Frontal cortex (tissue), 4 donors: ENCODE data around the gene CDH4. TPM values are rescaled to one million over a fixed set of nuclear protein-coding genes. Genes with fewer than 3 reads are reported as not detected.
"Not testable (repeated sequence)": the region's sequence is repeated elsewhere in the genome, so short reads cannot be mapped to it uniquely, and the experiment has no call there.

Experiments
- DNase-seq, 2 donors: peaks; one replicate each; pipeline ENCODE4 v3.0.0; 2012; ENCODE audit warnings: low spot score in 2 of 2
- FAIRE-seq: peaks from 2 replicates; lab custom pipeline; 2012; peaks lifted over from hg19 to GRCh38; lab: Jason Lieb, UNC
- total RNA-seq: library from RNA; depleted of rRNA; stranded (reverse); fragments of >200 nt; gene quantifications from one replicate; pipeline ENCODE4 v1.2.3, GENCODE V29; 2014
- donor health status: control.
- donor health status: control.
- donor health status: control.

CDH4 gene
- total RNA-seq, 1 donor from 2014 or later = 22.8 TPM

DNA sequence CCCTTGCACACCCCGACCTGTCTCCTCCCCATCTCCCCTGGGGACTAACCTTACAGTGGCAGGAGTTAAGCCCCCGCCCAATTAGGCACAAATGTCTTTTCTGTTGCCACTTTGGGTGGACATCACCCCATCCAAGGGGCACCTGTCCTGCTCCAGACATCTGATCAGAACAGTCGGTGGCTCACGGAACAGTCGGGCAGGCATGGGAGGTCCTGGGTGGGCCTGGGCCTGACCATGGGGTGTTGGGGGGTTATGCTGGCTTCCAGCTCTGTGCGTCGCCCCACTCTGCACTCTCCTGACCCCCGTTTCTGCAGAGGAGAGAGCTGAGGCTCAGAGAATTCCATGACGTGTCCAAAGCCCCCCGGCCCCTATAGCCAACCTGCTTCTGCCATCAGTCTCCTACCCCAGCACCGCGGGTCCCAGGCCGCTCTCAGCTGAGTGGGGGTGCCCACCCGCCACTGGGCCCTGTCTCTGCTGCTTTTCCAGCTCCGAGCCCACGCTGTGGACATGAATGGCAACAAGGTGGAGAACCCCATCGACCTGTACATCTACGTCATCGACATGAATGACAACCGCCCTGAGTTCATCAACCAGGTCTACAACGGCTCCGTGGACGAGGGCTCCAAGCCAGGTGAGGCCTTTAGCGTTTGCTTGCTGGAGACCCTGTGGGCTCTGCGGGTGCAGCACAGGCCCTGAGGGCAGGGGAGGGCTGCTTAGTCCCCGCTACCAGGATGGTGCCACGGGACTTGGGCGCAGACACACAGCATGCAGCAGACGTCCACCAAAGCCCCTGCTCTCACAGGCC is 600.4 kb downstream of the CDH4 start:
- FAIRE-seq (no peak), DNase-seq (no peak)

DNA sequence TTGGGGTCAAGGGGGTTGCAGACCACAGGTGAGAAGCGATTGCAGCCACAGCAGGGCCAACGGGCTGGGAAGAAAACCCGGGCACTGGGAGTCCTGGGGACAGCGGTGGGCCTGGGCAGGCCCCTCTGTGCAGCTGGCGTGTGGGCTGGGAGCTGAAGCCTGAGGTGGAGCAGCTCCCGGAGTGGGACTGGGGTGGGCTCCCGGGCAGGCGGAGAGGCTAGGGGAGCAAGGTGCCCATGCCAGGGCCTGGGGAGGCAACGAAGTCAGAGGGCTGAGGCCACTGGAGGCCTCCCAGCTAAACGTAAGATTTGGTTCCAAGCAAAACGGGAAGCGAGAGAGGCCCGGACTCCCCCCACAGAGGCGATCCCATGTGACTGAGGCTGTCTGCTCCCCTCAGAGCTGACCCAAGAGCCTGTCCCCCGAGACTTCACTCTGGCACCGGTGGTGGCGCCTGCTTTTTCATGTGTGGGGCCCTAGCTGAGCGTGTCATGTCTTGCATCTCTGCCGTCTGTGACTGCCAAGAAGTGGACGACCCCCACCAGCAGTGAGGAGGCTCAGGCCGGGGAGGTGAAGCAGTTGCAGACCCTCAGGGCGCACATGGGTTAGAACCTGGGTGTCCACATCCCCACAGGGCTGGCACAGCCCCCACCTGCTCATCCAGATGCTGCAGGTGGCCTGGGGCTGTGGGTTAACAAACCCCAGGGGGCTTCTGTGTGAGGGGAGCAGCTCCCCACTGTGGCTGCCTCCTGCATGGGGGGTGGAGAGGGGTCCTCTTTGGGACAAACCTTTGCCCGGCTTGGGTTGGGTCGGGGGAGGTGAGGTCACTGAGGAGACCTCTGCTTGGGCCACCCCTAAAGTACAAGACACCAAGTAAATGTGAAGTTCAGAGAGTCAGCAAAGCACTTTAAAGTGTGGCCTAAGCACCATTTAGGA is 601.3 kb downstream of the CDH4 start:
- no peak for DNase-seq

GRCh38 chr20:61854538-61854937 is 602.5 kb downstream of the CDH4 start:
- FAIRE-seq, DNase-seq: not testable (repeated sequence)

More for the DNA sequence above, 601.3 kb downstream of the CDH4 start:
- no peak for FAIRE-seq

GRCh38 chr20:61855286-61855685 is 603.2 kb downstream of the CDH4 start:
- FAIRE-seq (no peak), DNase-seq (no peak)

DNA sequence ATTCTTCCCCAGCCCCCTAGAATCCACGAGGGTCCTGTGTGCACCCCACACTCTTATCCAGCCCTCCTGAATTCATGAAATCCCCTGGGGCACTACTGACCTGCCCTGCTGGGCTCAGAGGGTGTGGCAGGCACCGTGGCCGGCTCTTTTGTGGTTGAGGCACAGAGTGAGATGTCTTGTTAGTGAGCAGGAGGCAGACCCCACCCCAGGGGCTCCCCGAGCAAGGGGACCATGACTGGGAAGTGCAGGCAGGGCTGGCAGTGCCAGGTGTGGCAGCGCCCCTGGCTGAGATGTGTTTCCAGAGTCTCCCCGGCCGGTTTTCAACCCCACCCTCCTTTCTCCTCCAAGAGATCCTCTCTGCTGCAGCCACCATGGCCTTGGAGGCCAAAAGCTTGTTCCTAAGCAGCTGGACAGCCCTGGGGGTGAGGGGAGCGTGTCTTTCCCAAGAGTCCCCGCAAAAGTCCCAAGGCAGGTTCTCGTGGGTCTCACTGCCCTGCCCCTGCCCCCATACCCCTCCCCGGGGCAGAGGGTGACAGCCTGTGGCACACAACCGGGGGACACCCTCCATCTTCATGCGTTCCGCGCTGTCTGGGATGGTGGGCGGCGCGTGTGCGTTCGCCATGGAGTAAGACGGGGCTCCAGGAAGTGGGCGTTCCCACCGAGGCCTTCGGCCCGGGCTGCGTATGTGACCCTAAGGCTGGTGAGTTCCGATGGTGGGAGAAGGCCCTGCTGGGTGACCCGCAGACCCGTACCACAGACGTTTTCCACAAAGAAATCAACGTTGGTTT is 604.8 kb downstream of the CDH4 start:
- DNase-seq = no peak
- no peak for FAIRE-seq

DNA sequence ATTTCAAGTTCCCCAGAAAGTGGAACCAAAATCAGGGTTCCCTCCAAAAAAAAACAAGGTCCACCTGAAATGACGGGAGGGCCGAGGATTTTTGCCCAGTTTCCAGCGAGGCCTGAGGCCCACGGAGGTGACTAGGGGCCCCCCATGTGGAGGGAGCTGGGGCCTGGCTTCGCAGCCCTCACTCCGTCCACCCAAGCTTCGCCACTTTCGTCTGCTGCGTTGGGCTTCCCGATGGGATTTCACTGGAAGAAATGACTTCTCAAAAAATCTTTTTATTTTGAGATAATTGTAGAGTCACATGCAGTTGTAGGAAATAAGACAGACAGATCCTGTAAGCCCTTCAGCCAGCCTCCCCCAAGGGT is 605.3 kb downstream of the CDH4 start:
- FAIRE-seq (no peak), DNase-seq (no peak)

- FAIRE-seq (no peak), DNase-seq (no peak)
These were observed 605.8 kb downstream of the CDH4 start for GRCh38 chr20:61857884-61858283.

GRCh38 chr20:61859767-61860166 is 607.7 kb downstream of the CDH4 start:
- no peak for FAIRE-seq
- no peak for DNase-seq

DNA sequence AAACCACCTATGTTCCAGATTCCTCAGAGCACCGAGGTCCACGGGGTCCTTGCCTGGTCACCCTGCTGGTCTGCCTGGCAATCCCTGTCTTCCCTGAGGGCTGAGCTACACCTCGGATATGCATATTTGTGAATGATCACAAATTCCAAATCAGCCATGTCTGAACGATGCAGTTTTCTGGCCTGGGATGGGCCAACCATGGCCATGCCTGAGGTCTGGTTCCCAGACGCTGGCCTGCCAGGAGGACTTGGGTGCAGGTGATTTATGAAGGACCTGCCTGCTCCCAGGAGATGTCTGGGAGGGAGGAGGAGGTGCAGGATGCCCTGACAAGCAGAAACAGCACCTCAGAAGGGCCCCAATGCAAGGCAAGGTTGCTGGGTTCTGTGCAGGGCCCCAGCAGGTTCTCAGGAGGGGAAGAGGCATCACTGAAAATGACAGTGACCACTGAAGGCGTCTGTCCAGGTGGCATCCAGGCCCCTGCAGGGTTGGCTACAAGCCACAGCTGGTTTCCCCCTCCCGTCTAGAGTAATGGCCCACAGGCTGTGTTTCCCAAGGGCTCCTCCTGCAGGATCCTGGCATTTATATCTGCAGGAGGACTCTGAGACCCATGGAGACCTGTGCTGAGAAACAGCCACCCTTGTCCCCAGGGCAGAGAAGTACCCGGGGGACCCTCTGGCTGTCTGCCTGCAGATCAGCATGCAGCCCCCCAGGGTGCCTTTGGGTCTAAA is 608.4 kb downstream of the CDH4 start:
- FAIRE-seq (no peak), DNase-seq (no peak)

GRCh38 chr20:61861054-61861841 is 609.2 kb downstream of the CDH4 start:
- FAIRE-seq (no peak), DNase-seq (no peak)

DNA sequence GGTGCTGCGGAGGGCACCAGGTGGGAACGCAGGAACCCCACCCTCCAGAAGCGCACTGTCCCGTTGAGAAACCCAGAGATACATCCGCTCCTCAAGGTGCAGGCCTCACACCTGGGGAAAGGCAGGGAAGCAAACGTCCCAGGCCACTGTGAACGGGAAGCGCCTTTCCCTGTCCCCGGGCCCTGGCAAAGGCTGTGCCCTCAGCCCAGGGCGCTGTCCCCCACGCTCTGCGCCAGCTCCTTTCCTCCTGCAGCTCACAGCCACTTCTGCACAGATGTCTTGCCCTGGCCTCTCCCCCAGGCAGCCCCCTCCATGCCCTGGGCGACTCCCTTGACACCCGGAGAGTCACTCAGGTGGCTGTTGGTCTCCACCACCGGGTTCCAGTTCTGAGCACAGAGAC is 609.8 kb downstream of the CDH4 start:
- FAIRE-seq (no peak), DNase-seq (no peak)

DNA sequence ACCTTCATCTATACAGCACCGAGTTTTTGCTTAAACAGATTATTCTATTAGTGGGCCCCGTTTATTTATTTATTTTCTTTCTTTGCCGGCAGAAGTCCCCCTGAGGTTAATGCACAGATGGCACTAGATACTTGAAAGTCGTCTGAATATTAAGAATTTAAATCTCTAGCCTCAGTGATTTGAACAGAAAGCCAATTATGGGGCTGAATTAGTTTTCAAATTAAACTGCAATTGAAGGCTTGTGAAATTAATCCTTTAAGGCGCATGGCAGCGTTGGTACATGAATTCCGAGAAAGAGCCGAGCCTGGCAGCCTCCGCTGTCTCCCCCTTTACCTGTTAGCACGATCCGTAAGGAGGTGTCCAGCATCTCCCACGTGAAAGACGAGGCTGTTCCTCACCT is 610.8 kb downstream of the CDH4 start:
- no peak for FAIRE-seq

GRCh38 chr20:61864481-61864880 is 612.4 kb downstream of the CDH4 start:
- DNase-seq (no peak), FAIRE-seq (no peak)

More for the DNA sequence above, 610.8 kb downstream of the CDH4 start:
- no peak for DNase-seq

DNA sequence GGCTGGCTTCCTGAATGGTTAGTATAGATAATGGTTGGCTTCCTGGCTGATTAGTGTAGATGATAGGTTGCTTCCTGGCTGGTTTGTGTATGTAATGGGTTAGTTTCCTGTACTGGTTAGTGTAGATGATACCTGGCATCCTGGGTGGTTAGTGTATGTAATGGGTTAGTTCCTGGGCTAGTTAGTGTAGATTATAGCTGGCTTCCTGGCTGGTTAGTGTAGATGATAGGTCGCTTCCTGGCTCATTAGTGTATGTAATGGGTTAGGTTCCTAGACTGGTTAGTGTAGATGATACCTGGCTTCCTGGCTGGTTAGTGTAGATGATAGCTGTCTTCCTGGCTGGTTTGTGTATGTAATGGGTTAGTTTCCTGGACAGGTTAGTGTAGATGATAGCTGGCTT is 613.3 kb downstream of the CDH4 start:
- DNase-seq (no peak), FAIRE-seq (no peak)

GRCh38 chr20:61866165-61866564 is 614.1 kb downstream of the CDH4 start:
- no peak for DNase-seq

DNA sequence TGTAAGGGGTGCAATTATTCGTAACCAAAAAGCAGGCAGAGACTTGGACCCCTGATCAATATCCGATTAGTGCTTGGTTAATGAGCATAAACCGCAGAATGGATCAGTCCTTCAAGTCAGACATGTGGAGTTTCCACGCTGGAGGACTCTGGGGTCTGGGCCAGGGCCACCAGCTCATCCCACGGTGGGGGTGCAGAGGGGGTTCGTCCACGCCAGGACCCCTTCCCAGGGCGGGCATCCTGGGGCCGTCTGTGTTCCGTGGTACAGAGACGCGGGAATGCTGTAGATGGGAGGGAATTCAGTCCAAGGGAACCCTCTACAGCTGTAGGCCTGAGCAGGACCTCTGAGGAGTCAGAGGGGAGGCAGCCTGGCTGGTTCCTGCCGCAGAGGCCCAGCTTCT is 615.9 kb downstream of the CDH4 start:
- FAIRE-seq (no peak), DNase-seq (no peak)

More at GRCh38 chr20:61866165-61866564, 614.1 kb downstream of the CDH4 start:
- no peak for FAIRE-seq

DNA sequence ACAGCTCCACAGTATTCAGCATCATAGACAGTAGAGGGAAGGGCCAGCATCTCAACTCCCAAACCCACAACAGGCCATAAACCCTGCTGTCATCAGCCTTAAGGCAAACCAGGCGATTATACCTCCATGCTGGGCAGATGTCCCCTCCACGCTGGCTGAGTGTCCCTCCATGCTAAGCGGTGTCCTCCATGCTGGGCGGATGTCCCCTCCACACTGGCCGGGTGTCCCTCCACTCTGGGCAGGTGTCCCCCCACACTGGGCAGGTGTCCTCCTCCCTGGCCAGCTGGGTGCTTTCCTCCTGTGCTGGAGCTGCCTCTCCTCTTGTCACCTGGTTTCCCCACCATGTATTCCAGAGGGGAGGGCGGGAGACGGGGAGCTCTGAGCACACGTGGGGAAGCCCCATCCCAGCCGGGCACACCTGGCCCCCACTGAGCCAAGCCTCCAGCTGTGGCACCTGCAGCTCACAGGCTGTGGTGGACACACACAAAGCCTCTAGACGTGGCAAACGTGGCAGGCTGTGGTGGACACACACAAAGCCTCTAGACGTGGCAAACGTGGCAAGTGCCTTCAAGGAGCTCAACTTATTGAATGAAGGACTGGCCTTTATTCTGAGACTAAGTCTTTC is 616.5 kb downstream of the CDH4 start:
- FAIRE-seq (no peak), DNase-seq (no peak)

GRCh38 chr20:61869750-61870507 is 617.9 kb downstream of the CDH4 start:
- FAIRE-seq (no peak), DNase-seq (no peak)
